Lung (tissue), 12 donors: ENCODE results near the gene BRCA2. TPM values are rescaled to one million over a fixed set of nuclear protein-coding genes. Genes with fewer than 3 reads are reported as not detected.

ENCODE experiments used
- ATAC-seq: fragments of 200-7000 bp; cut with Tn5 transposase; one replicate; pipeline ENCODE4 v1.9.1; 2020; ENCODE audit warnings: moderate number of reproducible peaks; ENCODE audit not compliant: insufficient read depth, low FRiP score
- DNase-seq, 3 donors: peaks; one replicate each; pipeline ENCODE4 v3.0.0-alpha.2; 2013 to 2017
- H3K27ac ChIP-seq, 2 donors: one replicate each; pipeline ENCODE4 v1.5.1; 2013; ENCODE audit warnings: mild to moderate bottlenecking in 2 of 2, moderate library complexity in 2 of 2, control low read depth in 1 of 2, inconsistent platforms in 1 of 2, low read depth in 1 of 2, low read length in 1 of 2
- H3K27me3 ChIP-seq, 3 donors: one replicate each; pipeline ENCODE4 v1.5.1; 2013; ENCODE audit warnings: low read length in 2 of 3; ENCODE audit not compliant: control insufficient read depth in 3 of 3, insufficient read depth in 3 of 3
- H3K36me3 ChIP-seq, 4 donors: one replicate each; pipeline ENCODE4 v1.5.1; 2013; ENCODE audit warnings: low read length in 4 of 4, mild to moderate bottlenecking in 1 of 4, moderate library complexity in 1 of 4; ENCODE audit not compliant: control insufficient read depth in 4 of 4, insufficient read depth in 4 of 4
- H3K4me1 ChIP-seq, 5 donors: one replicate each; pipeline ENCODE4 v1.5.1; 2013; ENCODE audit warnings: low read length in 5 of 5, mild to moderate bottlenecking in 2 of 5, moderate library complexity in 1 of 5; ENCODE audit not compliant: control insufficient read depth in 5 of 5, insufficient read depth in 5 of 5
- H3K4me3 ChIP-seq: one replicate; pipeline ENCODE4 v1.5.1; 2013; ENCODE audit warnings: mild to moderate bottlenecking, control low read depth, moderate library complexity
- H3K9ac ChIP-seq, 2 donors: one replicate each; pipeline ENCODE4 v1.5.1; 2013; ENCODE audit warnings: low read length in 2 of 2, control low read depth in 1 of 2; ENCODE audit not compliant: insufficient read depth in 1 of 2
- H3K9me3 ChIP-seq, 4 donors: one replicate each; pipeline ENCODE4 v1.5.1; 2013; ENCODE audit warnings: low read length in 3 of 4, mild to moderate bottlenecking in 1 of 4, moderate library complexity in 1 of 4; ENCODE audit not compliant: control insufficient read depth in 4 of 4, insufficient read depth in 3 of 4
- CTCF ChIP-seq: IDR thresholded peaks from 2 replicates; pipeline ENCODE4 v1.5.1; 2012; ENCODE audit warnings: mild to moderate bottlenecking; ENCODE audit errors: control extremely low read depth, extremely low read depth
- WGBS, 2 donors: extraction: QIAGEN DNeasy Blood & Tissue Kit; methylation state at CpG; one replicate each; pipeline ENCODE4 v1.1.7; 2013; 5-methylcytosine and 5-hydroxymethylcytosine counted together
- polyA plus RNA-seq, 2 donors: library from polyadenylated mRNA; stranded (reverse); fragments of 200-250 nt; gene quantifications; one replicate each; pipeline ENCODE4 v1.2.1, GENCODE V29; 2013
- total RNA-seq, 2 donors: library from RNA; depleted of rRNA in 1 of 2; stranded (reverse); fragments of >200 nt in 1 of 2; gene quantifications; one replicate each; pipeline ENCODE4 v1.2.1, GENCODE V29; 2014 to 2021
- donor health status: control.
- donor health status: control.
- donor health status: Bipolar disorder and iron deficiency.
- donor health status: healthy.
- donor health status: DM: yes; HTN: yes; CAD: no.

The BRCA2 gene
- total and polyA plus RNA-seq, 4 donors, result 0.85 to 12.8 (median 2.4) TPM

GRCh38 chr13:32320528-32320927 is 5.2 kb downstream of the BRCA2 start:
- Histone ChIP-seq H3K4me3 (no peak overlapping the region), H3K4me1 (no peaks in the 10 kb centered on the region), H3K27ac (no peak overlapping the region), H3K9me3 (no peaks in the 10 kb centered on the region), H3K27me3 (no peaks in the 10 kb centered on the region), H3K9ac (no peak overlapping the region), H3K36me3 (no peaks in the 10 kb centered on the region)
- WGBS, 2 donors, result 70 to 72% methylated on average over 4 of the region's 4 CpGs
- no peak for ATAC-seq
- no peak for DNase-seq
- TF ChIP-seq CTCF, result no peak

- ATAC-seq, result no peak
- Histone ChIP-seq H3K9ac (no peak overlapping the region), H3K36me3 (peaks cover 0 to 2% (median 0%) of the 10 kb centered on the region in 4 donors)
Observed at GRCh38 chr13:32323912-32324311, 8.6 kb downstream of the BRCA2 start.

GRCh38 chr13:32330441-32330840 is 15.1 kb downstream of the BRCA2 start:
- Histone ChIP-seq H3K36me3 (peaks cover 0 to 5% (median 1%) of the 10 kb centered on the region in 4 donors), H3K9me3 (no peaks in the 10 kb centered on the region), H3K4me3 (no peak overlapping the region), H3K9ac (no peak overlapping the region), H3K27ac (no peak overlapping the region), H3K4me1 (no peaks in the 10 kb centered on the region), H3K27me3 (no peaks in the 10 kb centered on the region)
- DNase-seq (no peak), ATAC-seq (no peak)
- no peak for TF ChIP-seq CTCF
- 73 to 81% methylated on average over 2 of the region's 2 CpGs for WGBS, 2 donors

More at GRCh38 chr13:32323912-32324311, 8.6 kb downstream of the BRCA2 start:
- no peak for TF ChIP-seq CTCF
- no peak for DNase-seq
- Histone ChIP-seq H3K27ac (no peak overlapping the region), H3K4me3 (no peak overlapping the region), H3K27me3 (no peaks in the 10 kb centered on the region), H3K4me1 (no peaks in the 10 kb centered on the region), H3K9me3 (no peaks in the 10 kb centered on the region)

- whole genome bisulfite sequencing, 2 donors, result 61 to 82% methylated on average over 2 of the region's 2 CpGs
- H3K4me1 ChIP-seq, result no peaks in the 10 kb centered on the region
- ATAC-seq, result no peak
Observed at GRCh38 chr13:32334671-32335070, 19.4 kb downstream of the BRCA2 start.

More at GRCh38 chr13:32334671-32335070, 19.4 kb downstream of the BRCA2 start:
- Histone ChIP-seq H3K27ac (no peak overlapping the region), H3K4me3 (no peak overlapping the region), H3K9ac (no peak overlapping the region), H3K36me3 (peaks cover 0 to 9% (median 3%) of the 10 kb centered on the region in 4 donors), H3K27me3 (no peaks in the 10 kb centered on the region), H3K9me3 (no peaks in the 10 kb centered on the region)
- DNase-seq, result no peak
- TF ChIP-seq CTCF, result no peak
